Smooth muscle cell (in vitro differentiated cells): ENCODE results near the gene ARL4D. TPM values are rescaled to one million over a fixed set of nuclear protein-coding genes. Genes with fewer than 3 reads are reported as not detected.

ENCODE experiments used
- DNase-seq: peaks from one replicate; lab custom pipeline; 2025; ENCODE audit not compliant: unreplicated experiment; lab: John Stamatoyannopoulos, UW
- H2AFZ ChIP-seq: fragments of 200-600 bp; sonication (generic); 2 replicates; pipeline ENCODE4 v1.6.0; 2016; ENCODE audit warnings: antibody characterized with exemption, low read depth, mild to moderate bottlenecking
- H3F3A ChIP-seq: fragments of 200-600 bp; sonication (generic); 2 replicates; pipeline ENCODE4 v1.6.0; 2017; ENCODE audit warnings: antibody characterized with exemption, low read depth
- H3K27ac ChIP-seq: fragments of 200-600 bp; sonication (generic); 2 replicates; pipeline ENCODE4 v1.5.1; 2016; ENCODE audit warnings: low read depth, mild to moderate bottlenecking
- H3K27me3 ChIP-seq: fragments of 200-600 bp; sonication (generic); 2 replicates; pipeline ENCODE4 v1.6.1; 2016; ENCODE audit warnings: low read depth, mild to moderate bottlenecking
- H3K36me3 ChIP-seq: fragments of 200-600 bp; sonication (generic); 2 replicates; pipeline ENCODE4 v1.5.1; 2016; ENCODE audit warnings: low read depth
- H3K4me1 ChIP-seq: fragments of 200-600 bp; sonication (generic); 2 replicates; pipeline ENCODE4 v1.5.1; 2016; ENCODE audit warnings: low read depth
- H3K4me2 ChIP-seq: fragments of 200-600 bp; sonication (generic); 2 replicates; pipeline ENCODE4 v1.6.0; 2016; ENCODE audit warnings: mild to moderate bottlenecking
- H3K4me3 ChIP-seq: fragments of 200-600 bp; sonication (generic); 2 replicates; pipeline ENCODE4 v1.5.1; 2016; ENCODE audit warnings: mild to moderate bottlenecking
- H3K79me2 ChIP-seq: fragments of 200-600 bp; sonication (generic); 2 replicates; pipeline ENCODE4 v1.6.0; 2016; ENCODE audit warnings: low read depth, mild to moderate bottlenecking
- H3K9ac ChIP-seq: fragments of 200-600 bp; sonication (generic); 2 replicates; pipeline ENCODE4 v1.6.0; 2016; ENCODE audit warnings: low read depth
- H3K9me3 ChIP-seq: fragments of 200-600 bp; sonication (generic); replicated peaks from 2 replicates; pipeline ENCODE4 v1.5.1; 2016; ENCODE audit warnings: low read depth
- H4K20me1 ChIP-seq: fragments of 200-600 bp; sonication (generic); 2 replicates; pipeline ENCODE4 v1.6.0; 2016; ENCODE audit warnings: low read depth
- whole genome bisulfite sequencing: methylation state at CpG from one replicate; pipeline ENCODE4 v1.1.7; 2016; ENCODE audit warnings: low lambda C conversion rate; 5-methylcytosine and 5-hydroxymethylcytosine counted together
- polyA plus RNA-seq: library from polyadenylated mRNA; unstranded; fragments of >200 nt; fragmentation: Nextera tagmentation; extraction: Ambion mirVana; gene quantifications from 2 replicates; pipeline ENCODE4 v1.2.1, GENCODE V29; 2016
- total RNA-seq: library from RNA; depleted of rRNA; stranded (reverse); fragments of >200 nt; gene quantifications from 2 replicates; pipeline ENCODE4 v1.2.3, GENCODE V29; 2014
- TF ChIP-seq, protein P1 (sequence below): fragments of 200-600 bp; sonication (generic); IDR thresholded peaks from 2 replicates; pipeline ENCODE4 v1.5.1; 2017; ENCODE audit warnings: borderline replicate concordance, mild to moderate bottlenecking, antibody characterized with exemption; ENCODE audit not compliant: insufficient read depth, poor library complexity, severe bottlenecking

Gene ARL4D
- total and polyA plus RNA-seq, 2 experiments from 2014 or later = 9.9 to 25.9 TPM

DNA sequence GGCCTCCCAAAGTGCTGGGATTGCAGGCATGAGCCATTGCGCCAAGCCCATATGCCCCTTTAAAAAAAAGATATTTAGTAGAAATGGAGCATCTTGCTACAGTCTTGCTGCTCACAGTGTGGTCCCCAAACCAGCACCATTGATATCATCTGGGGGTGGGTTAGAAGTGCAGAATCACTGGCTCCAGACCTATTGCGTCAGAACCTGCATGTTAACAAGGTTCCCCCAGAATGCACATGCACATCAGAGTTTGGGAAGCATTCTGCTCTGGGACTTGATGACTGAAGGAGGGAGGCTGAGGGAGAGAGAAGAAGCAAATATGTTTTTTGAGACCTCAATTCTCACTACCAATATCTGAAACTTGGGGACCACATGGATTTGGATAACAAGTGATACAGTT is 16.0 kb upstream of the ARL4D start:
- H3K9me3 ChIP-seq = no peaks in the 10 kb centered on the region
- no peak overlapping the region for H3K4me3 ChIP-seq
- no peak overlapping the region for H3K9ac ChIP-seq
- TF ChIP-seq, protein P1, sequence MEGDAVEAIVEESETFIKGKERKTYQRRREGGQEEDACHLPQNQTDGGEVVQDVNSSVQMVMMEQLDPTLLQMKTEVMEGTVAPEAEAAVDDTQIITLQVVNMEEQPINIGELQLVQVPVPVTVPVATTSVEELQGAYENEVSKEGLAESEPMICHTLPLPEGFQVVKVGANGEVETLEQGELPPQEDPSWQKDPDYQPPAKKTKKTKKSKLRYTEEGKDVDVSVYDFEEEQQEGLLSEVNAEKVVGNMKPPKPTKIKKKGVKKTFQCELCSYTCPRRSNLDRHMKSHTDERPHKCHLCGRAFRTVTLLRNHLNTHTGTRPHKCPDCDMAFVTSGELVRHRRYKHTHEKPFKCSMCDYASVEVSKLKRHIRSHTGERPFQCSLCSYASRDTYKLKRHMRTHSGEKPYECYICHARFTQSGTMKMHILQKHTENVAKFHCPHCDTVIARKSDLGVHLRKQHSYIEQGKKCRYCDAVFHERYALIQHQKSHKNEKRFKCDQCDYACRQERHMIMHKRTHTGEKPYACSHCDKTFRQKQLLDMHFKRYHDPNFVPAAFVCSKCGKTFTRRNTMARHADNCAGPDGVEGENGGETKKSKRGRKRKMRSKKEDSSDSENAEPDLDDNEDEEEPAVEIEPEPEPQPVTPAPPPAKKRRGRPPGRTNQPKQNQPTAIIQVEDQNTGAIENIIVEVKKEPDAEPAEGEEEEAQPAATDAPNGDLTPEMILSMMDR = no peak
- H3F3A ChIP-seq = no peaks in the 10 kb centered on the region
- H3K27ac ChIP-seq = no peak overlapping the region
- H3K27me3 ChIP-seq = no peaks in the 10 kb centered on the region
- no peak for DNase-seq
- H2AFZ ChIP-seq = no peak overlapping the region
- no peaks in the 10 kb centered on the region for H3K36me3 ChIP-seq
- WGBS = 99% methylated on average over 2 of the region's 2 CpGs
- H3K4me1 ChIP-seq = no peaks in the 10 kb centered on the region
- no peaks in the 10 kb centered on the region for H4K20me1 ChIP-seq
- H3K79me2 ChIP-seq = no peaks in the 10 kb centered on the region
- H3K4me2 ChIP-seq = no peak overlapping the region

DNA sequence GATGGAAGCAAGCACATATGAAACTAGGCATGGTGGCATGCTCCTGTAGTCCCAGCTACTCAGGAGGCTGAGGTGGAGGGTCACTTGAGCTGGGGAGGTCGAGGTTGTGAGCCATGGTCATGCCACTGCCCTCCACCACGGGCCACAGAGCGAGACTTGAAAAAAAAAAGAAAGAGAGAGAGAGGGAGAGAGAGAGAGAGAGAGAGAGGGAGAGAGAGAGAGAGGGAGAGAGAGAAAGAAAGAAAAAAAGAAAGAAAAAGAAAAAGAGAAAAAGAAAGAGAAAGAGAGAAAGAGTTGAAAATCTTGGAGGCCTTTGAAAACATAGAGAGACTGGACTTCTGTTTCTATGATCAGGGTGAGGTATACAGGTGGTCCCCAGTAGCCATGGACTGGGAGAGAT is 15.4 kb upstream of the ARL4D start:
- H3F3A ChIP-seq = no peaks in the 10 kb centered on the region
- no peaks in the 10 kb centered on the region for H4K20me1 ChIP-seq
- 97% methylated on average over 3 of the region's 3 CpGs for WGBS
- TF ChIP-seq, protein P1 = no peak
- H3K27ac ChIP-seq = no peak overlapping the region
- H3K36me3 ChIP-seq = no peaks in the 10 kb centered on the region
- no peaks in the 10 kb centered on the region for H3K27me3 ChIP-seq
- no peaks in the 10 kb centered on the region for H3K9me3 ChIP-seq
- H3K9ac ChIP-seq = no peak overlapping the region
- no peaks in the 10 kb centered on the region for H3K79me2 ChIP-seq
- no peak overlapping the region for H2AFZ ChIP-seq
- no peak overlapping the region for H3K4me3 ChIP-seq
- no peak for DNase-seq
- no peak overlapping the region for H3K4me2 ChIP-seq
- H3K4me1 ChIP-seq = no peaks in the 10 kb centered on the region

DNA sequence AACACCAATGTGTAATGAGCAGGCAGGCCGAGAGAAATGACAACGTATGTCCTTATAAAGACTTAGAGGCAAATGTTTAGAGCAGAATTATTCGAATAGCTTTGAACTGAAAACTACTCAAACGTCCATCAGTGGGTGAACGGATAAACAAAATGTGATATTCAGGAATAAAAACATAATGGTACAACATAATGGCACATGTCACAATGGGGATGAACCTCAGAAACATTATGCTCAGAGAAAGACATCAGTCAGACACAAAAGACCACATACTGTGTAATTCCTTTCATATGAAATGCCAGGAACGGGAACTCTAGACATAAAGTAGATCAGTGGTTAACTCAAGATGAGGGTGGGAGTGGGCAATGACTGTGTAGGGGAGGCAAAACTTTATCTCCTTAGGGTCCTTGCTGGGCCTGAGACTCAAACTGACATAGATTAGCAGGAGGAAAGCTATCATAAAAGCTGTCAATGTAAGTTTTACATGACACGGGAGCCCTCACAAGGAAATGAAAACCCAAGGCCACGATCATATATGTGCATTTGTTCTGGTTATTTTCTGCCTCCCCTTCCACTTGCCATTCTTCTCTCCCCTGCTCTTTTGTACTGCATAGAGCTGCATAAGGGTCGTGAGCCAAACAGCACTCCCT is 14.8 kb upstream of the ARL4D start:
- no peaks in the 10 kb centered on the region for H3K36me3 ChIP-seq
- H2AFZ ChIP-seq = no peak overlapping the region
- H3K4me3 ChIP-seq = no peak overlapping the region
- H3K27ac ChIP-seq = no peak overlapping the region
- H3K9ac ChIP-seq = no peak overlapping the region
- H3K4me1 ChIP-seq = no peaks in the 10 kb centered on the region
- TF ChIP-seq, protein P1 = no peak
- H4K20me1 ChIP-seq = no peaks in the 10 kb centered on the region
- no peaks in the 10 kb centered on the region for H3K79me2 ChIP-seq
- DNase-seq = no peak
- no peaks in the 10 kb centered on the region for H3K27me3 ChIP-seq
- WGBS = 77% methylated on average over 9 of the region's 9 CpGs
- H3F3A ChIP-seq = no peaks in the 10 kb centered on the region
- H3K4me2 ChIP-seq = no peak overlapping the region
- H3K9me3 ChIP-seq = no peaks in the 10 kb centered on the region

DNA sequence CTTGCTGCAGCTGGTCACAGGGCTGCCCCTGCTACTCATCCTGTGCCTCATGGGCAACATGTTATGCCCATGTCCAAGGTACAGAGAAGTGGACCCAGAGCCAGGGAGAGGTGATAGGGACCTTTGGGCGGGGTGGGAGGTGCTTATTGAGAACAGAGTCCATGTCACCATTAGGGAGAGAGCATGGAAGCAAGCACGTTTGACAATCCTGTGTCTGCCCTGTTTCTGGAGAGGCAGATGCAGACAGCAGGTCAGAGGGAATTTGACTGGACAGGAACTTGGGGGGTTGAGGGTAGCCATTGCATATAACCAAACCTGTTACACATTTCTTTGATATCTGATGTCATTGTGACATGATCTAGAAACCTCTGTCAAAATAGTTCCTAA is 14.3 kb upstream of the ARL4D start:
- no peak for DNase-seq
- WGBS = 42% methylated on average over 2 of the region's 2 CpGs
- Histone ChIP-seq H2AFZ (no peak overlapping the region), H4K20me1 (no peaks in the 10 kb centered on the region), H3K4me1 (no peaks in the 10 kb centered on the region), H3K9me3 (no peaks in the 10 kb centered on the region), H3K4me3 (no peak overlapping the region), H3K4me2 (no peak overlapping the region), H3F3A (no peaks in the 10 kb centered on the region), H3K36me3 (no peaks in the 10 kb centered on the region), H3K27ac (no peak overlapping the region), H3K27me3 (no peaks in the 10 kb centered on the region), H3K9ac (no peak overlapping the region), H3K79me2 (no peaks in the 10 kb centered on the region)
- TF ChIP-seq, protein P1 = no peak
